ENCODE measurements around the gene IL11RA.

The IL11RA gene

GRCh38 chr9:34624475-34625185 is 27.4 kb upstream of the IL11RA start:
- Histone ChIP-seq H3K79me2 (ENCODE audit: insufficient read depth, low read length) (no peaks in the 10 kb centered on the region), H2AFZ (ENCODE audit: low read length) (no peak overlapping the region), H3K9me2 (ENCODE audit: low read depth, low read length) (no peaks in the 10 kb centered on the region), H4K20me1 (ENCODE audit: insufficient read depth, low read length) (no peaks in the 10 kb centered on the region), H3F3A (ENCODE audit: insufficient read depth, low read length) (no peaks in the 10 kb centered on the region), H3K27me3 (ENCODE audit: insufficient read depth, low read length) (peaks cover 9% of the 10 kb centered on the region; the same call in 1 of the 2 replicates), H3K4me3 (ENCODE audit: low read depth, low read length, poor library complexity, severe bottlenecking) (no peak overlapping the region), H3K9me3 (ENCODE audit: low read length) (no peaks in the 10 kb centered on the region), H3K36me3 (ENCODE audit: insufficient read depth, low read length) (no peaks in the 10 kb centered on the region), H3K27ac (ENCODE audit: low read depth, low read length, poor library complexity, severe bottlenecking) (no peak overlapping the region), H3K4me2 (ENCODE audit: low read length) (no peak overlapping the region), H3K4me1 (ENCODE audit: insufficient read depth, low read length, severe bottlenecking) (peaks cover 27% of the 10 kb centered on the region), H3K9ac (ENCODE audit: low read length) (no peak overlapping the region)
- TF ChIP-seq CTCF (IDR thresholded peaks at IDR 0.05; ENCODE audit: low read length) (no peak), EZH2 (IDR thresholded peaks at IDR 0.05; ENCODE audit: borderline replicate concordance, low read length) (no peak)

GRCh38 chr9:34625186-34625486 is 26.8 kb upstream of the IL11RA start:
- H3K4me3 ChIP-seq (ENCODE audit: low read depth, low read length, poor library complexity, severe bottlenecking) = no peak overlapping the region
- no peak overlapping the region for H3K9ac ChIP-seq (ENCODE audit: low read length)
- TF ChIP-seq CTCF (IDR thresholded peaks at IDR 0.05; ENCODE audit: low read length) (no peak), EZH2 (IDR thresholded peaks at IDR 0.05; ENCODE audit: borderline replicate concordance, low read length) (no peak)
- H3K9me2 ChIP-seq (ENCODE audit: low read depth, low read length) = no peaks in the 10 kb centered on the region
- no peaks in the 10 kb centered on the region for H3K36me3 ChIP-seq (ENCODE audit: insufficient read depth, low read length)
- H3K9me3 ChIP-seq (ENCODE audit: low read length) = no peaks in the 10 kb centered on the region
- H3F3A ChIP-seq (ENCODE audit: insufficient read depth, low read length) = no peaks in the 10 kb centered on the region
- no peak overlapping the region for H2AFZ ChIP-seq (ENCODE audit: low read length)
- no peak overlapping the region for H3K4me2 ChIP-seq (ENCODE audit: low read length)
- H3K79me2 ChIP-seq (ENCODE audit: insufficient read depth, low read length) = no peaks in the 10 kb centered on the region
- peaks cover 24% of the 10 kb centered on the region for H3K4me1 ChIP-seq (ENCODE audit: insufficient read depth, low read length, severe bottlenecking)
- no peaks in the 10 kb centered on the region for H4K20me1 ChIP-seq (ENCODE audit: insufficient read depth, low read length)
- H3K27me3 ChIP-seq (ENCODE audit: insufficient read depth, low read length) = peaks cover 9% of the 10 kb centered on the region; the same call in 1 of the 2 replicates
- H3K27ac ChIP-seq (ENCODE audit: low read depth, low read length, poor library complexity, severe bottlenecking) = no peak overlapping the region

- TF ChIP-seq CTCF (IDR thresholded peaks at IDR 0.05; ENCODE audit: low read length) = no peak
- TF ChIP-seq EZH2 (IDR thresholded peaks at IDR 0.05; ENCODE audit: borderline replicate concordance, low read length) = no peak
- H3K36me3 ChIP-seq (ENCODE audit: insufficient read depth, low read length) = no peaks in the 10 kb centered on the region
- H3K4me2 ChIP-seq (ENCODE audit: low read length) = peak overlapping the region; percentile 50; the same call in 1 of the 2 replicates
- H2AFZ ChIP-seq (ENCODE audit: low read length) = no peak overlapping the region
- H3K9me2 ChIP-seq (ENCODE audit: low read depth, low read length) = no peaks in the 10 kb centered on the region
- H3F3A ChIP-seq (ENCODE audit: insufficient read depth, low read length) = no peaks in the 10 kb centered on the region
- H3K4me3 ChIP-seq (ENCODE audit: low read depth, low read length, poor library complexity, severe bottlenecking) = peak overlapping the region; percentile 44
- peaks cover 18% of the 10 kb centered on the region for H3K4me1 ChIP-seq (ENCODE audit: insufficient read depth, low read length, severe bottlenecking)
- H4K20me1 ChIP-seq (ENCODE audit: insufficient read depth, low read length) = no peaks in the 10 kb centered on the region
- H3K27me3 ChIP-seq (ENCODE audit: insufficient read depth, low read length) = peaks cover 15% of the 10 kb centered on the region; the same call in 1 of the 2 replicates
- no peaks in the 10 kb centered on the region for H3K9me3 ChIP-seq (ENCODE audit: low read length)
- no peak overlapping the region for H3K27ac ChIP-seq (ENCODE audit: low read depth, low read length, poor library complexity, severe bottlenecking)
- no peak overlapping the region for H3K9ac ChIP-seq (ENCODE audit: low read length)
- no peaks in the 10 kb centered on the region for H3K79me2 ChIP-seq (ENCODE audit: insufficient read depth, low read length)
Measured at GRCh38 chr9:34627716-34628655, 24.0 kb upstream of the IL11RA start.

All from OCI-LY1 (cell line).